Stimulated activated CD8-positive, alpha-beta memory T cell treated with anti-CD3 and anti-CD28 coated beads, Interleukin-15, amount 100 ng/mL, for 48 hours (primary cell): ENCODE data around the gene RPS24.

ENCODE experiments used
- DNase-seq, 2 donors: peaks; one replicate each; pipeline ENCODE4 v3.0.0-alpha.2; 2020; ENCODE audit warnings: low read depth in 2 of 2

The RPS24 gene

DNA sequence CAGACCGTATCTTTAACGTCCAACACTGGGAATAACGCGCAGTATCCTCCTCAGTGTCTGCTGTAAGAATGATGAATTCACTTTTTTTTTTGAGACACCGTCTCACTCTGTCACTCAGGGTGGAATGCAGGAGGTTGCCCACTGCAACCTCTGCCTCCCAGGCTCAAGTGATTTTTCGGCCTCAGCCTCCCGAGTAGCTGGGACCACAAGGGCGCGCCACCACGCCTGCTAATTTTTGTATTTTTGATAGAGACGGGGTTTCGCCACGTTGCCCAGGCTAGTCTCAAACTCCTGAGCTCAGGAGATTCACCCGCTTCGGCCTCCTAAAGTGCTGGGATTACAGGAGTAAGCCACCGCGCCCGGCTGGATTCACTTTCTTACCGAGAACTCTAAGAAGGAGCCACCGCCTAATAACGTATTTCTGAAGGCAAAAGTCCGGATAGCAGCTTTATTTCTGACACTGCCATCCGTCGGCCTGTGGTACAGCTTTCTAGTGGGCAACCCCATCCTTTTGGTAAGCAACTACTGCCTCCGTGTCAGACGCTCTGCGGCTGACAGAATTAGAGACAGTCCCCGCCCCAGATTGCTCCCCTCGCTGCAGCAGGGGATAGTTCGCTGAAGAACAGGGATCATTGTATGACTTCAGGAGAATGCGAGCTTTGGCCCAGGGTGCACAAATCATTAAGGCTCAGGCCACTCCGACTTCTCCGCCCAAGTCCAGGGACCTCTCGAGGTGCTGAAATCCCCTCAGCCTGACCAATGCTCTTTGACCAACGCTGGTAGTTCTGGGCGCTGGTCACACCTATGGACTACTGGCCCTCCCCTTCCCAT lies 5.0 kb upstream of the RPS24 start:
- DNase-seq, result no peak

DNA sequence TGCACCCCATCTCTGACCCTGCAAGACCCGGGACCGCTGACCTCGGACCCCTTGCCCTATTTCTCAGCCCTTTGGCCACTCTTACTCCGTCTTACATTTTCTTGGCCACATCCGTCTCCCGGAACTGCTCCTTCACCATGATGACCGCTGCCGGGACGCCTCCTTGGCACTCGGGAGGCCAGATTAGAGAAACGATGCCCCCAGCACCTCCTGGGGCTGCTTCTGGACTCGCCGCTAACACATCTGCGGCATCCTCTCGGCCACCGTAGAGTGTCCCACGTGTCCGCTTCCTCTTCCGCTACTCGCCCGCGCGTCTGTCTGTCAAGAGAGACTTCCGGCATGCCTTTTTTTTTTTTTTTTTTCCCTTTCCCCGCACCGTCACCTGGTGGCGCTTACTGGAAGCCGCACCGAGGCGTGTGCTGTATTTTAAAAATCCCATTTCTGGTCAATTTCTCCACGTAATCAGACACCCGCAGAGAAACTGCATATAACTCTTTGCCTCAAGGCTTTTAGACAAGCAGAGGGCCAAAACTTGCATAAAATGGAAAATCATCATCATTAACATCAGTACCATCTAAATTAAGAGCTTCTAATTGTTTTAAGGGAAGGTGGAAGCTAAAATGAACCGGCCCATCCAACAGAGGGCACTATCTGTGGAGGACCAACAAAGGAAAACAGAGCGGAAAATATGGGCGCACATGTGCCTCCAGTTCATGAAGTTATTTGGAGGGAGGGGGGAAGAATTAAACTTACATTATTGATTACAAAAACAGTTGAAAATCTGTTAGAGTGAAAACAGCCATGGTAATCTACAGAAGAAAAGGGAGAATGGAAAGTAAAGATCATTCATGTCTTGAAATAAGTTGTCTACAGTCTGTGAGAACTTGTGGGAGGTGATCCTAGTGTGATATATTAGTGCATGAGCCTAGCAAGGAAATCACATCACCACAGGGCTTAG lies 4.1 kb upstream of the RPS24 start, which contains the start of gene POLR3A:
TSS of gene POLR3A (minus strand) at position 247 of the 958 bp plus-strand sequence. CDS start at position 139, 108 bp downstream.
- peak; percentile 83 to 88 for DNase-seq

DNA sequence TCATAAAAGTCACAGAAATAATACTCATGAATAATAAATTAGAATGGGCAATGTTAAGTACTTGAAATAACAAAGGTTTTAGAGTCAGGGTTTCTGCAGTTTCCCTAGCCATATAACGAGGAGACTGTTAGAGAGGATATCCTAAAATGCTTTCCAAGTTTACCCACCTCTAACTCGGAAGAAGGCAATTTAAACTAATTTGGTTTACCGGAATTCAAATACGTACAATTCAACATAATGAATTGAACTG lies 351 bp upstream of the RPS24 start:
- DNase-seq, result no peak

DNA sequence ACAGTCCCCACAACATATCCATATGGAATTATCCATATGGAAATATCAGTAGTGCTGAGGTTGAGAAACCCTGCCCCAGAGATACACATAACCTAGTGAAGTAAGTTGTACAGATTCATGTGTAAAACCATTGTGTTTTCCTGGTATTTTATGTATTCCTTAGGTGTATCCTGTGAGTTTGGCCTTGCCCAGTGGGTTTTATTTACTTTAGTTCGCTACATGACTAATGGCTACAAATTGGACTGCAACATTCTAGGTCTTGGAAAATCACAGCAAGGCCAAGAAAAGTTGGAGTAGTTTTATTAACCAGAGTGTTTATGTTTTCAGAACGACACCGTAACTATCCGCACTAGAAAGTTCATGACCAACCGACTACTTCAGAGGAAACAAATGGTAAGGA lies 1.4 kb downstream of the RPS24 start:
- DNase-seq, result no peak

DNA sequence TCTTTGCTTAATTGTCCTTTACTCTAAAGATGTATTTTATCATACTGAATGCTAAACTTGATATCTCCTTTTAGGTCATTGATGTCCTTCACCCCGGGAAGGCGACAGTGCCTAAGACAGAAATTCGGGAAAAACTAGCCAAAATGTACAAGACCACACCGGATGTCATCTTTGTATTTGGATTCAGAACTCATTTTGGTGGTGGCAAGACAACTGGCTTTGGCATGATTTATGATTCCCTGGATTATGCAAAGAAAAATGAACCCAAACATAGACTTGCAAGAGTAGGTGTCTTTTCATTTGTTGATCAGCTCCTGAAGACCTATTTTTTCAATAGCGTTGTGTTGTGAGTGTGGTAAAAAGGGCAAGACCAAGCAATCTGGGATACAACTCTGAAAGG lies 1.8 kb downstream of the RPS24 start:
- DNase-seq, result no peak

DNA sequence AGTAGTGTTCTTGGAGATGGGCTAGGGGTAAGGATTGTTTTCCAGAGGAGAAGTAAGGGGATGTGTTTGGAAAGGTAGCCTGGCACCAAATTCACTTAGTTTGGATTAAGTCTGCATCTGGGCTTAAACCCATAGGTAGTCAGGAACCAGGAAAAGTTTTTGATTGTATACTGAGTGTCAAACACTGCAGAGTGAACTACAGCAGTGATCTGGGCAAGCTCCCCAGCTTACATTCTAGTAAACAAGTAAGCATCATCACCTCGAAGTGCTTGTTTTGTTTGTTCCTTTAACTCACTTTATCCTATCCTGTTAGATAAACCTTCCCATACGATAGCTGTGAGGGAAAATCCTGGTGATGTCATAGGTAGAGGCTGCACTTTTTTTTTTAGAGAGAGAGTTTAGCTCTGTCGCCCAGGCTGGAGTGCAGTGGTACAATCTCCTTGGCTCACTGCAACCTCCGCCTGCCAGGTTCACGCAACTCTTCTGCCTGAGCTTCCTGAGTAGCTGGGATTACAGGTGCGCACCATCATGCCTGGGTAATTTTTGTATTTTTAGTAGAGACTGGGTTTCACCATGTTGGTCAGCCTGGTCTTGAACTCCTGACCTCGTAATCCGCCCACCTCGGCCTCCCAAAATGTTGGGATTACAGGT lies 2.4 kb downstream of the RPS24 start:
- no peak for DNase-seq

DNA sequence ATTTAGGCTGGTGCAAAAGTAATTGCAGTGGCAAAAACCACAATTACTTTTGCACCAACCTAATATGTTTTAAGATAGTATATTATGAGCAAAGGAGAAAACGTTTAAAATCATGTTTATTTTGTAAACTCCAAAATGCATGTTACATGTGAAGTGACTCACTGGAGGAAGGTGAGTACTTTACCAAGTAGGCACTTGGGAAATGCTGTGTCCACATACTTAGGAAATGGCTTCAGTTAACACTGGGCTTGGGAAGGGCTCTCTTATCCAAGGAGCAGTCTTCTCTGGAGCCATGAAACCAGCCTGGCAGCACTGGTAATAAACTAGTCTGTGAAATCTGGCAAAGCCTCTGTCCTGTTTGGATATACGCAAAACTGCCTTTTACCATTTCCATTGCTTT lies 4.4 kb downstream of the RPS24 start:
- DNase-seq, result no peak

DNA sequence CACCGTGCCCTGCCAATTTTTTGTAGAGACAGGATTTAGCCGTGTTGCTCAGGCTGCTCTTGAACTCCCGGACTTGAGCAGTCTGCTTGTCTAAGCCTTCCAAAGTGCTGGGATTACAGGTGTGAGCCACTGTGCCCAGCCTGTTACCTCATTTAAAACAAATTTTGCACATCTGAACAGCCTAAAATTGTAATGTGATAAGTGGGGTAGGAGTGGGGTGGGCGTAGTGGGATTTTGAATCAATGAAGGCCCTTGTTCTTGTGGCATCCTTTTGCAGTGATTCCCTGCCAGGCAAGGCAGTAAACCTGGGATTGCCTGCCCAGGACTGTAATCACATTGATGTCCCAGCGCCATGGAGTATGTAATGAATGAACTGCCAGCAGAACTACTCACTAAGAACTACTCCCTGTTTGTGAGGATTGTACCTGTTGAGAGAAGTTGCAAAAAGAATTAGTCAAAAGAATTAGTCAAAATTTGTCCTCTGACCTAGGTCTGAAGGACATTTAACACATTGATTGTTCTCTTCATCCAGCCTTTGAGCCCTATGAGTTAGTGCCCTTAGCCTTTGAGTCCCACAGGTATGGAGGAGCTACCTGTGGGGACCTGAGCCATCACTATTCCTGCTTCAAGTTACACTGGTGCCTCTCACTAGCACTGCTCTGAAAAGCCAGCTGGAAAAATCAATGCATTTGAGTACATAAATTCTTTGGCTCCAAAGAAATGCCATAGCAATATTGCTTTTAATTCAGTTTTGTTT lies 5.3 kb downstream of the RPS24 start:
- no peak for DNase-seq

DNA sequence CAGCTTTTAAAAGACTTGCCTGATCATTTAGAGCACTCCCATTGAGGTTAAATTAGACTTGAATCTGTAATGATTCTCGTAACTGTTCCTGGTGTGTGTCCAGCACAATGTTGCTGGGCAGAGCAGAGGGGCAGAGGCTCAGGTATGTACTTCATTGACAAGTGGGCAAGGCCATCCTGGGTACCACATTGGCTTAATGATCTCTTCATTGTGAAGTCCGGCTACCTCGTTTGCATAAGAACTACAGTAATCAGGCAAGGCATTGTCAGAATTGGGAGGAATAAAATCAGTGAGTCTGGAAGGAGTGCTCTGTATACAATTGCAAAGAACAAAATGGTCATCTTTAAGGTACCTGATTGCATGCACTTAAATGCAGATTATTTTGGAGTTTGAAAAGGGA lies 6.1 kb downstream of the RPS24 start:
- no peak for DNase-seq

DNA sequence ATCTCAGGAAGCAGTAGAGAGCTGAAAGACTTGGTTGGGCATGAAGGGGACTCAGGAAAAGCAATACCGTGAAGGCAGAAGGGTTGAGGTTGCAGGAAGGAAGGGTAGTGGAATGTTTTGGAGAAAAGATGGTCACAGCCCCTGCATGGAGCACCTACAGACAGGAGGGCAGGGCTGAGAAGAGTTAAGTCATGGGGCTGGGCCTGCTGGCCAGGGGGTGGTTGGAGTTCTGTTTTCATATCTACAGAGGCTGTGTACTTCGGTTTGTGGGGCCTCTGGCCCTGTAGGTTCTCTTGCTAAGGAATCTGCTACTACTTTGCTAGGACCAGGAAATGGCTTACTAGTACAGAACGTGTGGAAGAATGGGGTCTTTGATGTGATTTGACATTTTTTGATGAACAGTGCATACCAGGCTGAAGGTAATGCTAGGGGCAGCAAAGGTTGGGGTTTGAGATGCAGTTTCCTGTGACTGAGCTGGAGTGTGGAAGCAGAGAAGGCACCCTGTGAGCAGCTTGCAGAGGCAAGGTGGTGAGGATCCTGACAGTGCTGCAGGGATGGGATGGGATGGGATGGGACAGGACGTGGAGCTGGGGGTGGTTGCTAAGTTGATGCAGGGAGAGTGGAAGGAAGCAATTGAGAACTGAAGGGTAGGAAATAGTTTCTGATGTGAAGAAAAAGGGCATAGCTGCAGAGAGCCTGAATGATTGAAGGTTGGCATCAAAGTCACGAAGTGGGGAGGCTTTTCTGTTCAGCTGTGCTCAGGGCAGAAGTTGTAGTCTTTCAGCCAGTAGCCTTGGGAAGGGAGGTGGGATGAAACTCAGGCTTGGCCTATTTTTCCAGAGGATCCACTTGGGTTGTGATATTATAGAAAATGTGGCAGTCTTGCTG lies 7.8 kb downstream of the RPS24 start:
- no peak for DNase-seq

DNA sequence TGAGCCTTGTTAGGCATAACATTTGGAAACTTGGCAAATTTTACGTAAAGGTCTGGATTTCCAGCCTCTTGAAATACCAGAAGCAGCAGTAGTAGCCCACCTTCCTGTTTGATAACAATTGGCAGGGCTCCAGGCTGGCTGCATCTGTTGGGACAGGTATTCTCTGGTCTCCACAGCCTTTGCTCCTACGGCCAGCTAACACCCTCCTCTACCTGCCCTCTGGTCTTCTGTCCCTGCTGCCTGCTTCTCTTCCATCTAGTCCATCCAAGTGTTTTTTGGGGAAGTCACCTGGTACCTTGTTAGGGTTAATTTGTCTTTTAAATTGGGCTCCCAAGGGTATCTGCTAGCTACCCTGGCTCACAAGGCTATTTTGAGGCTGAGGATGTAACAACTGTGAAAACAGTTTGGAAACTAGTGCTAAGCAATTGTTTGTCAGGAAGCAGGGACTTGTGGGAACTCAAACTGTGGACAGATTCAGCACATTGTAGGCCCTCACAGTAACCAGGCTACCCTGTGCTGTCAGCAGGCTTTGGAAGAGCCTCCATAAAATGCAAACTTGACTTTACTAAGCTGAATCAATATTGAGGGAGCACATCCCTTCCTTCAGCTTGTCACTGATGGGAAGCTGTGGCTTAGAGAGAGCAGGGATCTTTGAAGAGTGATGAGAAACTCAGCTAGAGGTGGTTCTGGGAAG lies 8.5 kb downstream of the RPS24 start:
- no peak for DNase-seq

DNA sequence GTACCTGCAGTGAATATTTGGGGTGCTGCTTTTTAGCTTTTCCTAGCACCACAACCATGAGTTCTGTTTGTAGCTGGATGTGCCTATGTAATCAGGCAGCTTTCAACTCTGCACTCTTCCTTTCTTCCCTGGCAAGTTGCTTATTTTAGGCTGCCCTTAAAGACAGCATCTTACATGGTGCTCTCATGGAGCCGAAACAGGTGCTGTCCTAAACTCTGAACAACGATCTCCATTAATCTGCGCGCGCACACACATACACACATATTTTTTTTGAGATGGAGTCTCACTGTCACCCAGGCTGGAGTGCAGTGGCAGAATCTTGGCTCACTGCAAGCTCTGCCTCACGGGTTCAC lies 9.1 kb downstream of the RPS24 start:
- no peak for DNase-seq

DNA sequence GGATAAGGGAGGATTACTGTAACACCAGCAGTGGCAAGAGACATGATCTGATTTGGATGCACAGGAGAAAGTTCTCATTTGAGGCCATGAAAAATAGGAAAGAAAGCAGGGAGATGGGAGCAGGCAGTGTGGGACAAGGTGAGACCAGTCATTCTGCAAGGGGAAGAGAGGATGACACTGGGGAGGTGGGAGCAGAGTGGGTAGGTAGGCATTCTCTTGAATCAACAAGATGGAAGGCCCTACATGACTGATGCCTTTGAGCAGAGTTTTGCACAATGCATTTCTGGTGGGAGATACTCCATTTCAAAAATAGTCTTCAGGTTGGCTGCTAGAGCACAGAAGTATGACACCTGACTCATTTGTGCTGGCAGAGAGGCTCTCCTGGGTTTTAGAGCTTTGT lies 10.5 kb downstream of the RPS24 start:
- no peak for DNase-seq

DNA sequence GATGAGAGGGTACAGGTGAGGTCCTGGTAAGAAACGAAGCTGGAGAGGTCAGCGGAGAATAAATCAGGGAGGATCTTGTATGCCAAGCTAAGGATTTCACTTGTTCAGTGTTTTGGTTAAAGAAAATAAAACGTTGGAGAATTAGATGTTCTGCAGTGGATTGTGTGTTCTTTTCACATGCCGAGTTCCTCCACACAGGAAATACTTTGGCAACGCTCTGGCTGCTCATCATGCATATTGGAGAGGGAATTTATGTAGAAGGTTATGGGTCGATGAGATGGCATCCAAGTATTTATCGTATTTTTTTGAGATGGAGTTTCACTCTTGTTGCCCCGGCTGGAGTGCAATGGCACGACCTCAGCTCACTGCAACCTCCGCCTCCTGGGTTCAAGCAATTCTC lies 11.0 kb downstream of the RPS24 start:
- DNase-seq, result no peak

DNA sequence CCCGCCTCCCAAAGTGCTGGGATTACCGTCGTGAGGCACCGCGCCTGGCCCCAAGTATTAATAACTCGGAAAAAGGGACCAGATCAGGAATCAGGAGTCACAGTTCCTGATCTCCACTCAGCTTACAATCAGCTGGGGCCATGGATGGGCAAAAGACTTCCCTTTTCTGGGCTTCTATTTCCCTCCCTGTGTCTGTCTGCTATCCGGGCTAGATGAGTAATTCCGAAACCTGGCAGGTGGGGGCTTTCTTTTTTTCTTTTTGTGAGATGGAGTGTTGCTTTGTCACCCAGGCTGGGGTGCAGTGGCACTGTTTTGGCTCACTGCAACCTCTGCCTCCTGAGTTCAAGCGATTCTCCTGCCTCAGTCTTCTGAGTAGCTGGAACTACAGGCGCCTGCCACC lies 11.6 kb downstream of the RPS24 start:
- DNase-seq, result no peak

DNA sequence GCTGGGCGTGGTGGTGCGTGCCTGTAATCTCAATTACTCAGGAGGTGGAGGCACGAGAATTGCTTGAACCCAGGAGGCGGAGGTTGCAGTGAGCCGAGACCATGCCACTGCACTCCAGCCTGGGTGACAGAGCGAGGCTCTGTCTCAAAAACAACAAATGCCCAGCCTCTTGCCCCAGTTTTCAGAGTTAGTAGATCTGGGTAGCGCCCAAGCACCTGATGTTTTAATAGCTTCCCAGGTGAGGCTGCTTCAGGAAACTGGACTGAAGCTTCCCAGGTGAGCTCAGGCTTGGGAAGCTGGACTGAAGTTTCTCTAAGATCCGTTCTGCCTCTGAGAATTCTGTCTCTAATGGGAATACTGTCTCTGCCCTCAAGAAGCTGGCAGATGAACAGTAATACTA lies 12.2 kb downstream of the RPS24 start:
- no peak for DNase-seq

DNA sequence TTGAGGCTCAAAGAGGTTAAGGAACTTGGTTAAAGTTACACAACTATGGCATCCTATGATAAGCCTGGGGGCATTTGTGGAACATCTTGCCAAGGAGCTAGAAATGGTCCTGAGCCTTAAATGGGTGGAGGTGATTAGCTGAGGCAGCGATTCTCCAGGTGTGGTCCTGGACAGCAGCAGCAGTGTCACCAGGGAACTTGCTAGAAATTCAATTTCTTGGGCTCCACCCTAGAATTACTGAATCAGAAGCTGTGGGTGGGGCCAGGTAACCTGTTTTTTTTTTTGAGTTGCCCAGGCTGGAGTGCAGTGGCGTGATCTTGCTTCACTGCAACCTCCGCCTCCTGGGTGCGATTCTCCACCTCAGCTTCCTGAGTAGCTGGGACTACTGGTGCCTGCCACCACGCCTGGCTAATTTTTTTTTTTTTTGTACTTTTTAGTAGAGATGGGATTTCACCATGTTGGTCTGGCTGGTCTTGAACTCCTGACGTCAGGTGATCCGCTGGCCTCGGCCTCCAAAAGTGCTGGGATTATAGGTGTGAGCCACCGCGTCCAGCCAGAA lies 13.1 kb downstream of the RPS24 start:
- no peak for DNase-seq

DNA sequence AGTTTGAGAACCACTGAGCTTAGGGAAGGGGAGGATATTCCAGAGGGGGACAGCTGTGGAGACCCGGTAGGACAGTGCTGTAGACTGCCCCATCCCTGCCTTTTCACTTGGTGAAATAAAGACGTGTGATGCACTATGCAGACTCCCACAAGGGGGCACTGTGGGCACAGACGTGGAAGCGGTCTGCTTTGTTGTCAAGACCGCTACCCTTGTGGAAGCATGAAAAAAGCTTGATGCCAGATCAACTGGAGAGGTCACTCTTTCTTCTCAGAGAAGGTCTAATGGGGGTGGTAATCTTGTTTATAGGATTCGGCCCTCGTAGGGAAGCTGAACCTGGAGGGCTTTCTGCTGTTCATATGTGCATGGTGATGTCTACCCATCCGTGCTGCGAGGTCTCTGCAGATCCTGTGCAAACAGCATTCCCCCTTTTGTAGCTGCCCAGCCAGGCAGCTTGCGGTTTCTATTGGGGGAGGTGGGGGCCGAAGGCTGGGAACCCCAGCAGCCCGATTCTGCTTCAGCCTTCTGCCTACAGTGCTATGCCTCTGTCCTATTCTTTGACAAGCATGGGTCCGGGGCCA lies 13.7 kb downstream of the RPS24 start:
- DNase-seq, result peak; percentile 58 to 64

DNA sequence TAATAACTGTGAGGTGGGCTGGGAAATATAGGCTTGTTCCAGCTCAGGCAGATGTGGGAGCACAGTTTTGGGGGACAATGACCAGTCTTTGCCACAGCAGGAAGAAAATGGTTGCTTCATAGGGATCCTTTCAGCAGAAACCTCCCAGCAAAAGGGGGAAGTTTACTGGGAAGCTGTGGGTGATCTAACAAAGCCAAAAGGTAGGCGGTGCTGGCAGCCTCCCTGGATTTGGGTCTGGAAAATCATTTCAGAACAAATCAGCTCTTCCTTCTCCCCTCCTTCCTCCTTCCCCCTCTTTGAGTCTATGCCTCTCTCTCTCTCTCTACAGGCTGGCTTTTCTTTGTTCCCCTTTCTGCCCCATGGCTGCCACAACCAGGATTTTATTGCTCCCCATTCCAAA lies 16.2 kb downstream of the RPS24 start:
- DNase-seq, result no peak
